Astrocyte (in vitro differentiated cells and primary cell): ENCODE results near the gene SLC5A7. TPM values are rescaled to one million over a fixed set of nuclear protein-coding genes. Genes with fewer than 3 reads are reported as not detected.

Experiments
- DNase-seq: peaks from one replicate; pipeline ENCODE4 v3.0.0-alpha.2; 2010; ENCODE audit warnings: low read depth
- FAIRE-seq: peaks from 2 replicates; lab custom pipeline; 2011; peaks lifted over from hg19 to GRCh38; lab: Jason Lieb, UNC
- H2AFZ ChIP-seq: 2 replicates; pipeline ENCODE4 v1.6.0; 2012; ENCODE audit warnings: low read depth, low read length, inconsistent platforms
- H3K27ac ChIP-seq: 2 replicates; pipeline ENCODE4 v1.5.1; 2011; ENCODE audit warnings: low read depth, low read length, inconsistent platforms
- H3K27me3 ChIP-seq: 2 replicates; pipeline ENCODE4 v1.6.0; 2011; ENCODE audit warnings: low read length, inconsistent platforms; ENCODE audit not compliant: insufficient read depth
- H3K36me3 ChIP-seq: 2 replicates; pipeline ENCODE4 v1.5.1; 2011; ENCODE audit warnings: low read length, inconsistent platforms; ENCODE audit not compliant: insufficient read depth
- H3K4me1 ChIP-seq: 2 replicates; pipeline ENCODE4 v1.5.1; 2011; ENCODE audit warnings: low read length, inconsistent platforms; ENCODE audit not compliant: insufficient read depth
- H3K4me2 ChIP-seq: 2 replicates; pipeline ENCODE4 v1.6.0; 2012; ENCODE audit warnings: low read length, inconsistent platforms
- H3K4me3 ChIP-seq: 2 replicates; pipeline ENCODE4 v1.5.1; 2011; ENCODE audit warnings: low read depth, mild to moderate bottlenecking, low read length, inconsistent platforms; ENCODE audit not compliant: insufficient read depth
- H3K79me2 ChIP-seq: 2 replicates; pipeline ENCODE4 v1.6.0; 2012; ENCODE audit warnings: mild to moderate bottlenecking, low read length, inconsistent platforms; ENCODE audit not compliant: insufficient read depth
- H3K9ac ChIP-seq: 2 replicates; pipeline ENCODE4 v1.6.0; 2012; ENCODE audit warnings: mild to moderate bottlenecking, low read length, inconsistent platforms
- H3K9me3 ChIP-seq: 2 replicates; pipeline ENCODE4 v1.5.1; 2012; ENCODE audit warnings: low read depth, mild to moderate bottlenecking, low read length, inconsistent platforms; ENCODE audit not compliant: insufficient read depth
- H4K20me1 ChIP-seq: 2 replicates; pipeline ENCODE4 v1.6.0; 2012; ENCODE audit warnings: low read length, inconsistent platforms; ENCODE audit not compliant: insufficient read depth
- H3K27ac Mint-ChIP-seq: one replicate; pipeline ENCODE4 v1.8.0; 2021; ENCODE audit warnings: mild to moderate bottlenecking, mixed read lengths; ENCODE audit not compliant: unreplicated experiment
- H3K27me3 Mint-ChIP-seq: one replicate; pipeline ENCODE4 v1.8.0; 2021; ENCODE audit warnings: low read depth, mixed read lengths; ENCODE audit not compliant: unreplicated experiment
- H3K36me3 Mint-ChIP-seq: one replicate; pipeline ENCODE4 v1.8.0; 2021; ENCODE audit warnings: low read depth, mixed read lengths; ENCODE audit not compliant: unreplicated experiment
- H3K4me1 Mint-ChIP-seq: one replicate; pipeline ENCODE4 v1.8.0; 2021; ENCODE audit warnings: low read depth, mixed read lengths; ENCODE audit not compliant: unreplicated experiment
- H3K4me3 Mint-ChIP-seq: one replicate; pipeline ENCODE4 v1.8.0; 2021; ENCODE audit warnings: mild to moderate bottlenecking, moderate library complexity, mixed read lengths; ENCODE audit not compliant: unreplicated experiment
- H3K9me3 Mint-ChIP-seq: one replicate; pipeline ENCODE4 v1.8.0; 2021; ENCODE audit warnings: mild to moderate bottlenecking, mixed read lengths; ENCODE audit not compliant: unreplicated experiment
- EZH2 ChIP-seq: IDR thresholded peaks from 2 replicates; pipeline ENCODE4 v1.6.1; 2012; ENCODE audit warnings: mild to moderate bottlenecking, low read length, inconsistent platforms; ENCODE audit not compliant: insufficient read depth
- total RNA-seq: library from RNA; stranded (reverse); gene quantifications from 2 replicates; pipeline ENCODE4 v1.2.1, GENCODE V29; 2021
- TF ChIP-seq, protein P1 (sequence below): IDR thresholded peaks from 2 replicates; pipeline ENCODE4 v1.5.1; 2011; ENCODE audit warnings: low read depth, mild to moderate bottlenecking, inconsistent platforms, low read length, moderate library complexity; ENCODE audit not compliant: insufficient read depth

SLC5A7 gene
- total RNA-seq, 1 donor from 2014 or later = 0.05 TPM

DNA sequence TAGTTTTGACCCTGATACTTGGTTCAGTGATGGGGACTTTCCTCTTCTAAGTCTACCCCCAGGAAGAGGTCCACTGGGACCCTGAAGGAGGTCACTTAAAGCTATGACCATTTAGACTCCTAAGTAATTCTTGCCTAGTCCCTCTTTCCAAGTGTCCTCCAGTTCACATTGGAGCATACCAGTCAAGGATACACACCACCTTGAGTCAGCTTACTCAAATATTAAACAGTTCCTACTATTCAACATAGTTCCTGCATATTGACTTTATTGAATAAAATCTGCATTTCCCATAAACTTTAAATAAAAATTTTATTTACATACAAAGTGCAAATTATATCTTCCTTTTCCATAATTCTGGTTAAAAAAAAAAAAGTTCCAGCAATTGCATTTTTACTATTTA, 36.3 kb downstream of the SLC5A7 start:
- FAIRE-seq = no peak

DNA sequence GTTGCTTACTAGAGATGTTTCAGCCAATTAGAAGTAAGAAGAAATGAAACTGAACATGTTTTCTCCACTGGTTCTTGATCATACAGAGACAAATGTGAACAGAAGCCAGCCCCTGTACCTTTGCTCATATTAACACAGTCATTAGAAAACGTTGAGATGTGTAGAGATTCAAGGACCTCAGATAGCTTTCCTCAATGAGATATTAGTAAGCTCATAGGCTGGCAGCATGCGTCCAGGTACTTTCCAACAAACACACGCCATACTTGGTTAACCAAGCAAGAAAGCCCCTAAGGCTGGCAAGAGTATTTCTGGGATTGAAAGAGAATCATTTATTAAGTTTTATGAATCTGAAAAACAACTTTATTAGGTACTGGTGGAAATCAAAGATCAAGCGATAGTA, 37.5 kb downstream of the SLC5A7 start:
- Histone ChIP-seq H3K4me3 (no peak overlapping the region), H3K9ac (no peak overlapping the region), H4K20me1 (no peaks in the 10 kb centered on the region), H3K4me1 (no peaks in the 10 kb centered on the region), H3K27ac (no peak overlapping the region), H3K4me2 (no peak overlapping the region), H3K36me3 (no peaks in the 10 kb centered on the region), H2AFZ (no peak overlapping the region), H3K79me2 (no peaks in the 10 kb centered on the region), H3K27me3 (no peaks in the 10 kb centered on the region), H3K9me3 (no peaks in the 10 kb centered on the region)
- TF ChIP-seq, protein P1, sequence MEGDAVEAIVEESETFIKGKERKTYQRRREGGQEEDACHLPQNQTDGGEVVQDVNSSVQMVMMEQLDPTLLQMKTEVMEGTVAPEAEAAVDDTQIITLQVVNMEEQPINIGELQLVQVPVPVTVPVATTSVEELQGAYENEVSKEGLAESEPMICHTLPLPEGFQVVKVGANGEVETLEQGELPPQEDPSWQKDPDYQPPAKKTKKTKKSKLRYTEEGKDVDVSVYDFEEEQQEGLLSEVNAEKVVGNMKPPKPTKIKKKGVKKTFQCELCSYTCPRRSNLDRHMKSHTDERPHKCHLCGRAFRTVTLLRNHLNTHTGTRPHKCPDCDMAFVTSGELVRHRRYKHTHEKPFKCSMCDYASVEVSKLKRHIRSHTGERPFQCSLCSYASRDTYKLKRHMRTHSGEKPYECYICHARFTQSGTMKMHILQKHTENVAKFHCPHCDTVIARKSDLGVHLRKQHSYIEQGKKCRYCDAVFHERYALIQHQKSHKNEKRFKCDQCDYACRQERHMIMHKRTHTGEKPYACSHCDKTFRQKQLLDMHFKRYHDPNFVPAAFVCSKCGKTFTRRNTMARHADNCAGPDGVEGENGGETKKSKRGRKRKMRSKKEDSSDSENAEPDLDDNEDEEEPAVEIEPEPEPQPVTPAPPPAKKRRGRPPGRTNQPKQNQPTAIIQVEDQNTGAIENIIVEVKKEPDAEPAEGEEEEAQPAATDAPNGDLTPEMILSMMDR = no peak
- no peak for TF ChIP-seq EZH2
- H3K9me3 Mint-ChIP-seq = no peaks in the 10 kb centered on the region
- DNase-seq (no peak), FAIRE-seq (no peak)
- no peak overlapping the region for H3K27ac Mint-ChIP-seq
- H3K36me3 Mint-ChIP-seq = no peaks in the 10 kb centered on the region
- no peaks in the 10 kb centered on the region for H3K27me3 Mint-ChIP-seq
- no peaks in the 10 kb centered on the region for H3K4me1 Mint-ChIP-seq
- H3K4me3 Mint-ChIP-seq = no peak overlapping the region

More for the DNA sequence above, 36.3 kb downstream of the SLC5A7 start:
- H3K9me3 ChIP-seq = no peaks in the 10 kb centered on the region
- H3K4me2 ChIP-seq = no peak overlapping the region
- Mint-ChIP-seq H3K4me1 (no peaks in the 10 kb centered on the region), H3K27me3 (no peaks in the 10 kb centered on the region), H3K4me3 (no peak overlapping the region), H3K27ac (no peak overlapping the region), H3K9me3 (no peaks in the 10 kb centered on the region), H3K36me3 (no peaks in the 10 kb centered on the region)
- H3K36me3 ChIP-seq = no peaks in the 10 kb centered on the region
- no peaks in the 10 kb centered on the region for H3K4me1 ChIP-seq
- H3K4me3 ChIP-seq = no peak overlapping the region
- H3K27ac ChIP-seq = no peak overlapping the region
- H3K27me3 ChIP-seq = no peaks in the 10 kb centered on the region
- no peaks in the 10 kb centered on the region for H4K20me1 ChIP-seq
- H2AFZ ChIP-seq = no peak overlapping the region
- DNase-seq = no peak
- no peaks in the 10 kb centered on the region for H3K79me2 ChIP-seq
- no peak overlapping the region for H3K9ac ChIP-seq
- TF ChIP-seq EZH2 = no peak
- TF ChIP-seq, protein P1 = no peak

DNA sequence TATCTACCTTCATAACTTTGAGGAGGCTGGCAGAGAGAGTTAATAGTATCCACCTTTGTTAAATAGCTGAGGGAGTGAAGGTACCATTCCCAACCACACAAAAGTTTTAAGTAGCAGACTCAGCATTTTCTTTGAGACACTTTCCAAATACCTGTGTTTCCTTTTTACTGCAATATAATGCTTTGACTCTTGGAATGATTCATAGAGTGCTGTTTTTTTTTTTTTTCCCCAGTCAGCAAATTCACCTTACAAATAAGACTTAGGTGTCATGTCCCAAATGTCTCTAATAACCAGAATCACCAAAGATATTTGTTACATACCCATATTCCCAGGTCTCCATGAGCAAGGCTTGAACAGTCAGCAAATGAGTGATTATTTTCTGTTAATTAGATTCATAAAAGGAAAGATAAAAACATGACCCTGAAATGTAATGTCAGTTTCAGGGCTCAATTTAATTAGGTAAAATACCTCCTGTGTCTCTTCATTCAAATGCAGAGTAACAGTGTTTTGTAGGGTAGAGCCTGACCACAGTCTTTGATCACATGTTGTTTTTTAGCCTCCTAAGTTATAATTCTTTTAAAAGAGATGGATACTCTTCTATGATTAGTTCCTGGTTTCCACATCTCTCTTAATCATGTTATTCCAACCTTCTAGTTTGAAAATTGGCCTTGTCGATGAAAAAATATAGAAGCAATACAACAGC, 39.9 kb downstream of the SLC5A7 start:
- no peak overlapping the region for H3K27ac Mint-ChIP-seq
- H3K27me3 Mint-ChIP-seq = no peaks in the 10 kb centered on the region
- H3K36me3 Mint-ChIP-seq = no peaks in the 10 kb centered on the region
- no peak overlapping the region for H3K9ac ChIP-seq
- no peak for DNase-seq
- H2AFZ ChIP-seq = no peak overlapping the region
- peaks cover 5% of the 10 kb centered on the region for H3K9me3 Mint-ChIP-seq
- no peaks in the 10 kb centered on the region for H3K9me3 ChIP-seq
- FAIRE-seq = no peak
- TF ChIP-seq, protein P1 = no peak
- TF ChIP-seq EZH2 = no peak
- no peak overlapping the region for H3K4me2 ChIP-seq
- H3K79me2 ChIP-seq = no peaks in the 10 kb centered on the region
- no peaks in the 10 kb centered on the region for H4K20me1 ChIP-seq
- no peaks in the 10 kb centered on the region for H3K27me3 ChIP-seq
- H3K27ac ChIP-seq = no peak overlapping the region
- no peak overlapping the region for H3K4me3 Mint-ChIP-seq
- H3K4me3 ChIP-seq = no peak overlapping the region
- no peaks in the 10 kb centered on the region for H3K4me1 ChIP-seq
- H3K4me1 Mint-ChIP-seq = no peaks in the 10 kb centered on the region
- H3K36me3 ChIP-seq = no peaks in the 10 kb centered on the region
